Muscle layer of colon (tissue), 2 donors: ENCODE measurements around the gene CTIF.

Source experiments
- H3K27ac ChIP-seq: one replicate; pipeline ENCODE4 v1.7.0; 2013; ENCODE audit warnings: low read depth, mild to moderate bottlenecking, low read length, moderate library complexity
- H3K27me3 ChIP-seq, 2 donors: one replicate each; pipeline ENCODE4 v1.7.0; 2013; ENCODE audit warnings: low read length in 2 of 2, mild to moderate bottlenecking in 2 of 2; ENCODE audit not compliant: insufficient read depth in 2 of 2, control insufficient read depth in 1 of 2
- H3K36me3 ChIP-seq: one replicate; pipeline ENCODE4 v1.7.0; 2013; ENCODE audit warnings: mild to moderate bottlenecking, low read length; ENCODE audit not compliant: insufficient read depth
- H3K4me1 ChIP-seq: one replicate; pipeline ENCODE4 v1.7.0; 2013; ENCODE audit warnings: mild to moderate bottlenecking, low read length; ENCODE audit not compliant: insufficient read depth
- H3K4me3 ChIP-seq, 2 donors: one replicate each; pipeline ENCODE4 v1.7.0; 2013; ENCODE audit warnings: low read length in 2 of 2, low read depth in 1 of 2, mild to moderate bottlenecking in 1 of 2, moderate library complexity in 1 of 2
- H3K9ac ChIP-seq: one replicate; pipeline ENCODE4 v1.7.0; 2013; ENCODE audit warnings: low read length
- H3K9me3 ChIP-seq: one replicate; pipeline ENCODE4 v1.7.0; 2013; ENCODE audit warnings: mild to moderate bottlenecking, low read length
- donor health status: abdominal sarcoma.
- donor health status: Adenocarcinoma of cecum.

CTIF gene

GRCh38 chr18:48545757-48546321 is 7.0 kb downstream of the CTIF start:
- Histone ChIP-seq H3K9me3 (no peaks in the 10 kb centered on the region), H3K27ac (peak overlapping the region; percentile 83), H3K4me3 (peak overlapping the region in 1 of 2 donors; percentile 16), H3K27me3 (no peaks in the 10 kb centered on the region), H3K9ac (no peak overlapping the region), H3K4me1 (peaks cover 75% of the 10 kb centered on the region), H3K36me3 (no peaks in the 10 kb centered on the region)

GRCh38 chr18:48546396-48546795 is 7.6 kb downstream of the CTIF start:
- H3K9ac ChIP-seq, result peak overlapping the region; percentile 32
- H3K27ac ChIP-seq, result peak overlapping the region; percentile 83

GRCh38 chr18:48547531-48547981 is 8.7 kb downstream of the CTIF start:
- peak overlapping the region; percentile 32 for H3K9ac ChIP-seq
- no peaks in the 10 kb centered on the region for H3K36me3 ChIP-seq
- peaks cover 62% of the 10 kb centered on the region for H3K4me1 ChIP-seq
- no peaks in the 10 kb centered on the region for H3K27me3 ChIP-seq
- H3K27ac ChIP-seq, result peak overlapping the region; percentile 83
- H3K9me3 ChIP-seq, result no peaks in the 10 kb centered on the region
- H3K4me3 ChIP-seq, result peak overlapping the region in 1 of 2 donors; percentile 30

More at GRCh38 chr18:48546396-48546795, 7.6 kb downstream of the CTIF start:
- Histone ChIP-seq H3K27me3 (no peaks in the 10 kb centered on the region), H3K9me3 (no peaks in the 10 kb centered on the region), H3K4me1 (peaks cover 74% of the 10 kb centered on the region), H3K36me3 (no peaks in the 10 kb centered on the region), H3K4me3 (no peak overlapping the region)

- Histone ChIP-seq H3K9ac (no peak overlapping the region), H3K9me3 (no peaks in the 10 kb centered on the region), H3K27ac (peak overlapping the region; percentile 83), H3K4me1 (peaks cover 56% of the 10 kb centered on the region), H3K36me3 (no peaks in the 10 kb centered on the region), H3K27me3 (no peaks in the 10 kb centered on the region), H3K4me3 (peak overlapping the region in 1 of 2 donors; percentile 30)
Measured at GRCh38 chr18:48548011-48548771, 9.4 kb downstream of the CTIF start.

DNA sequence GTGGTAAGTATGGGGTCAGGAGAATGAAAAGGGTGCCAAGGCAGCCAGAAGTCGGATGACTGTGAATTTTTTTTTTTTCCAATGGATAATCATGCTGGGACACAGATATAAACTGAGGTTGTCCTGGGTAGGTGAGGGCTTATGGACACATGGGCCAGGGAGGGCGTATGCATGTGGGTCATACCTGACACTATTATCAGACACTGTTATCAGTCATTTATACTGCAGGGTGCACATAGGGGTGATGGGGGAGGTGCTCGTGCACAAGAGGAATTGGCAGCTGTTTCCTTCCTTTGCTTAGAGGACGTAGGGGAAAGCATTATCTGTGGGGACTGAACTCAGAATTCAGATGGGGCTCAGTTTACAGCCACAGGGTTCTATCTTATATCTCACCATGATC is 10.1 kb downstream of the CTIF start:
- H3K9ac ChIP-seq, result no peak overlapping the region
- no peaks in the 10 kb centered on the region for H3K9me3 ChIP-seq
- H3K27me3 ChIP-seq, result no peaks in the 10 kb centered on the region
- no peaks in the 10 kb centered on the region for H3K36me3 ChIP-seq
- H3K4me3 ChIP-seq, result no peak overlapping the region
- H3K27ac ChIP-seq, result peak overlapping the region; percentile 83
- peaks cover 52% of the 10 kb centered on the region for H3K4me1 ChIP-seq

DNA sequence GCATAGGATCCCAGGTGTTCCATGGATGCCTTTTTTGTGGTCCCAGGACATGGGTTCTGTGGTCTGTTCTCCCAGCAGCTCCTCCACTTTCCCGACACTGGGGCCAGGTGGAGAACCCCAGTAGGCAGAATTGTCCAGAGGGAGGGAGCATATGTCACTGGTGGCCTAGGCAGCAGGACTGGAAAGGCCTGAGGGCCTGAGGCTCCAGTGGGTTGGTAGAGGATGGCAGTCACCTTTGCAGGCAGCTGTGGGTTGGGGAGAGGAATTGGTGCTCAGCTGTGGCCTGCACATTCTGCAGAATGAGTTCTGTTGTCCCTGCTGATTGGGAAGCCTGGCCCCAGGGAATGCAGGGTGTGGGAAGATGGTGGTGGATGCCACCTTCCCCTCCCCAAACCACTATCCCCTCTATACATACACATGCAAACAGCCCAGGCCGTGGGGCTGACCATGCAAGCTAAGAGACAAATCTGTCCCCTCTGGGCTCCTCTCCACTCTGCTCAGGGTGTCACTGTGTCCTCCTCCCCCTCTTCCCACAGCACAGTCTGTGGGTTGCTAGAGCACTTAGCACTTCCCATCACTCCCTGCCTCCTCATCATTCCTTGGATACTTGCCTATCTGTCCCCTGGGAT is 11.4 kb downstream of the CTIF start:
- Histone ChIP-seq H3K9ac (no peak overlapping the region), H3K9me3 (no peaks in the 10 kb centered on the region), H3K27ac (no peak overlapping the region), H3K4me1 (peaks cover 50% of the 10 kb centered on the region), H3K4me3 (no peak overlapping the region), H3K27me3 (no peaks in the 10 kb centered on the region), H3K36me3 (peaks cover 4% of the 10 kb centered on the region)

- no peak overlapping the region for H3K27ac ChIP-seq
- peaks cover 4% of the 10 kb centered on the region for H3K36me3 ChIP-seq
- H3K4me3 ChIP-seq, result no peak overlapping the region
- H3K27me3 ChIP-seq, result no peaks in the 10 kb centered on the region
- H3K4me1 ChIP-seq, result peaks cover 48% of the 10 kb centered on the region
- no peaks in the 10 kb centered on the region for H3K9me3 ChIP-seq
- H3K9ac ChIP-seq, result no peak overlapping the region
Measured at GRCh38 chr18:48551100-48551499, 12.3 kb downstream of the CTIF start.

- Histone ChIP-seq H3K4me1 (peaks cover 48% of the 10 kb centered on the region), H3K9ac (no peak overlapping the region), H3K9me3 (no peaks in the 10 kb centered on the region), H3K27ac (no peak overlapping the region), H3K27me3 (no peaks in the 10 kb centered on the region), H3K36me3 (peaks cover 4% of the 10 kb centered on the region), H3K4me3 (no peak overlapping the region)
Measured at GRCh38 chr18:48552130-48552529, 13.3 kb downstream of the CTIF start.

DNA sequence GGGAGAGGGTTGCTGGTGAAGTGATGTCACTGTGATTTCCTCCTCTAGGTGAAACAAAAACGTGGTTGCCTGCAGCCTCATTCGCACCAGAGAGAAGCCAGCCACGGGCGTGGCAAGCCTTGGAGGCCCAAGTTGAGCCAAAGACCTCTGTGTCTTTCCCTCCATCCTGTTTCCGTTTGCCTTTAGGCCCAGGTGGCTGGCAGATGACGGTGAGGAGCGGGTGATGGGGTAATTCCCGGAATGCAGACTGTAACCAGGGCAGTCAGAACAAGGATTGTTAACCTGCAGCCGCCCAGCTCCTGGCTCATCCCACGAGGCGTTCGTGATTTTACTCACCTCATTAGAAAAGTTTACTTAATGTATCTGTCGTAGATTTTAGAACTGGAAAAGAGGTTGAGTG is 14.4 kb downstream of the CTIF start:
- Histone ChIP-seq H3K27ac (no peak overlapping the region), H3K36me3 (peaks cover 4% of the 10 kb centered on the region), H3K27me3 (no peaks in the 10 kb centered on the region), H3K9me3 (no peaks in the 10 kb centered on the region), H3K9ac (no peak overlapping the region), H3K4me1 (peaks cover 42% of the 10 kb centered on the region), H3K4me3 (no peak overlapping the region)

- Histone ChIP-seq H3K27ac (no peak overlapping the region), H3K4me3 (no peak overlapping the region), H3K36me3 (peaks cover 4% of the 10 kb centered on the region), H3K9me3 (no peaks in the 10 kb centered on the region), H3K9ac (no peak overlapping the region), H3K4me1 (peaks cover 32% of the 10 kb centered on the region), H3K27me3 (no peaks in the 10 kb centered on the region)
Measured at GRCh38 chr18:48554610-48555400, 16.0 kb downstream of the CTIF start.

DNA sequence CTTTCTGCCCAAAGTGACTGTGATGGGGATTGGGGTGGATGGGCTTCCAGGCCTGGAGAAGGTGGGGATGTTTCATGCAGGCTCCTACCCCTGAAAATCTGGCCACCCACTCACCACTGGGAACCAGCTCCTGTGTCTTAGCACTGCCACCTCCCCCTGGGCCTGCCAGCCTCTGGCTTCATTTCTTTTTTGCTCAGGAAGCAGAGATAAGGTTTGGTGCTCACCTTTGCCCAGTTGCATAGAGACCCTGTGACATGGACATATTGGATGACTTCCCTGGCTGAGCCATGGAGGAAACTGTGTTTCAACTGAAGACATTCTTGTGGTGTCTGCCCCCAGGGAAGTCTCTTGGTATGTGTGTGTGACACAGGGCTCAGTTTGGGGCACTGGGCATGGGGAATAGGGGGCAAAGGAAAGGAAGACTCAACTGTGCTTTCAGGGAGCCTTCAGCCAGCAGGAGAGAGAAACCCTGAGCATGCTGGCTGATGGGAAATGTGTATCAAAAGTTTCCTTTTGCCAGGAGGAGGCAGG is 16.7 kb downstream of the CTIF start:
- no peak overlapping the region for H3K4me3 ChIP-seq
- no peaks in the 10 kb centered on the region for H3K27me3 ChIP-seq
- H3K9me3 ChIP-seq, result no peaks in the 10 kb centered on the region
- peak overlapping the region; percentile 54 for H3K27ac ChIP-seq
- peaks cover 32% of the 10 kb centered on the region for H3K4me1 ChIP-seq
- peaks cover 4% of the 10 kb centered on the region for H3K36me3 ChIP-seq
- H3K9ac ChIP-seq, result no peak overlapping the region
